HepG2 (cell line): Measurements from ENCODE around the gene MDM4. TPM values are rescaled to one million over a fixed set of nuclear protein-coding genes. Genes with fewer than 3 reads are reported as not detected.

Experiments used
- CENPBD1 ChIP-seq: sonication (generic); formaldehyde crosslinking; IDR thresholded peaks from 2 replicates; pipeline ENCODE4 v1.8.0; 2022; ENCODE audit warnings: missing genetic modification reagents, low read depth, mild to moderate bottlenecking, borderline replicate concordance
- DBP ChIP-seq: sonication (generic); formaldehyde crosslinking; IDR thresholded peaks from 2 replicates; pipeline ENCODE4 v1.4.0; 2020; ENCODE audit warnings: missing genetic modification reagents; ENCODE audit errors: not compliant biosample characterization
- HIVEP1 ChIP-seq: sonication (generic); formaldehyde crosslinking; IDR thresholded peaks from 2 replicates; pipeline ENCODE4 v1.4.0; 2020; ENCODE audit warnings: mild to moderate bottlenecking, missing genetic modification reagents
- IKZF1 ChIP-seq: fragments of 450-650 bp; IDR thresholded peaks from 2 replicates; pipeline ENCODE4 v1.7.1; 2016
- MATR3 ChIP-seq: sonication (generic); formaldehyde crosslinking; IDR thresholded peaks from 2 replicates; pipeline ENCODE4 v1.4.0; 2020; ENCODE audit warnings: missing genetic modification reagents
- MIER2 ChIP-seq: IDR thresholded peaks from 2 replicates; pipeline ENCODE4 v1.6.1; 2016; ENCODE audit warnings: missing biosample characterization, missing genetic modification reagents
- NBN ChIP-seq: fragments of 450-650 bp; conservative IDR thresholded peaks from 2 replicates; pipeline ENCODE4 v1.6.1; 2017
- NFKBIZ ChIP-seq: IDR thresholded peaks from 2 replicates; pipeline ENCODE4 v1.6.1; 2018; ENCODE audit warnings: missing genetic modification reagents, missing compliant biosample characterization
- PAX8 ChIP-seq: sonication (generic); formaldehyde crosslinking; IDR thresholded peaks from 2 replicates; pipeline ENCODE4 v1.8.0; 2022; ENCODE audit warnings: mild to moderate bottlenecking, missing genetic modification reagents, borderline replicate concordance
- REPIN1 ChIP-seq: sonication (generic); formaldehyde crosslinking; IDR thresholded peaks from 2 replicates; pipeline ENCODE4 v1.8.0; 2022; ENCODE audit warnings: missing genetic modification reagents, low read depth, mild to moderate bottlenecking, borderline replicate concordance
- SIX1 ChIP-seq: sonication (generic); formaldehyde crosslinking; IDR thresholded peaks from 2 replicates; pipeline ENCODE4 v1.4.0; 2020; ENCODE audit warnings: missing genetic modification reagents, borderline replicate concordance
- SMARCE1 ChIP-seq: fragments of 450-650 bp; IDR thresholded peaks from 2 replicates; pipeline ENCODE4 v1.6.1; 2017; ENCODE audit warnings: borderline replicate concordance
- TMF1 ChIP-seq: sonication (generic); formaldehyde crosslinking; IDR thresholded peaks from 2 replicates; pipeline ENCODE4 v1.8.1; 2022; ENCODE audit warnings: low read depth, missing genetic modification reagents
- YEATS4 ChIP-seq: sonication (generic); formaldehyde crosslinking; IDR thresholded peaks from 2 replicates; pipeline ENCODE4 v1.4.0; 2020; ENCODE audit warnings: missing genetic modification reagents, borderline replicate concordance
- ZBTB38 ChIP-seq: sonication (generic); formaldehyde crosslinking; IDR thresholded peaks from 2 replicates; pipeline ENCODE4 v1.5.1; 2020; ENCODE audit warnings: mild to moderate bottlenecking, missing genetic modification reagents
- ZC3H4 ChIP-seq: sonication (generic); formaldehyde crosslinking; IDR thresholded peaks from 2 replicates; pipeline ENCODE4 v1.4.0; 2020; ENCODE audit warnings: missing genetic modification reagents, borderline replicate concordance
- ZNF17 ChIP-seq: sonication (generic); formaldehyde crosslinking; IDR thresholded peaks from 2 replicates; pipeline ENCODE4 v1.5.0; 2020; ENCODE audit warnings: mild to moderate bottlenecking, missing genetic modification reagents
- ZNF616 ChIP-seq: sonication (generic); formaldehyde crosslinking; IDR thresholded peaks from 2 replicates; pipeline ENCODE4 v1.5.0; 2020; ENCODE audit warnings: low read depth, mild to moderate bottlenecking, missing genetic modification reagents
- ZNF709 ChIP-seq: sonication (generic); formaldehyde crosslinking; IDR thresholded peaks from 2 replicates; pipeline ENCODE4 v1.5.0; 2020; ENCODE audit warnings: mild to moderate bottlenecking, missing genetic modification reagents
- ZNF776 ChIP-seq: sonication (generic); formaldehyde crosslinking; IDR thresholded peaks from 2 replicates; pipeline ENCODE4 v1.4.0; 2020; ENCODE audit warnings: mild to moderate bottlenecking, missing genetic modification reagents
- polyA plus RNA-seq, 8 experiments: library from polyadenylated mRNA; depleted of rRNA in 3 of 8; stranded (reverse) in 7 of 8; unstranded in 1 of 8; fragments of >200 nt; fragmentation: Illumina TruSeq in 4 of 8; extraction: Trizol in 4 of 8; gene quantifications; 2 replicates each; pipeline versions ENCODE4 v1.2.1 to v1.2.3, GENCODE V29; 2011 to 2016; ENCODE audit warnings: low read depth in 4 of 8, missing spikeins in 1 of 8, mixed read lengths in 1 of 8; ENCODE audit not compliant: insufficient read depth in 1 of 8
- total RNA-seq, 5 experiments: library from RNA; depleted of rRNA; stranded (reverse); fragments of >200 nt; fragmentation: Illumina TruSeq; extraction: Trizol; gene quantifications; 2 replicates each; pipeline ENCODE4 v1.2.3, GENCODE V29; 2016; ENCODE audit warnings: low read depth in 1 of 5
- TF ChIP-seq, protein P1 (sequence below): IDR thresholded peaks from 2 replicates; pipeline ENCODE4 v1.6.1; 2018; ENCODE audit warnings: missing genetic modification reagents
- TF ChIP-seq, protein P2 (sequence below): sonication (generic); formaldehyde crosslinking; IDR thresholded peaks from 2 replicates; pipeline ENCODE4 v1.4.0; 2020; ENCODE audit warnings: missing genetic modification reagents
- TF ChIP-seq, protein P3 (sequence below): sonication (generic); formaldehyde crosslinking; IDR thresholded peaks from 2 replicates; pipeline ENCODE4 v1.4.0; 2020; ENCODE audit warnings: missing genetic modification reagents, borderline replicate concordance

Gene MDM4
- total and polyA plus RNA-seq, 2 of the 13 experiments (the other 11 are each of a cell fraction or from before 2014, with no cell fraction given): 14.9 to 19.0 TPM

GRCh38 chr1:204516180-204516879 is at the start of gene MDM4 (continued):
- TF ChIP-seq, protein P1, sequence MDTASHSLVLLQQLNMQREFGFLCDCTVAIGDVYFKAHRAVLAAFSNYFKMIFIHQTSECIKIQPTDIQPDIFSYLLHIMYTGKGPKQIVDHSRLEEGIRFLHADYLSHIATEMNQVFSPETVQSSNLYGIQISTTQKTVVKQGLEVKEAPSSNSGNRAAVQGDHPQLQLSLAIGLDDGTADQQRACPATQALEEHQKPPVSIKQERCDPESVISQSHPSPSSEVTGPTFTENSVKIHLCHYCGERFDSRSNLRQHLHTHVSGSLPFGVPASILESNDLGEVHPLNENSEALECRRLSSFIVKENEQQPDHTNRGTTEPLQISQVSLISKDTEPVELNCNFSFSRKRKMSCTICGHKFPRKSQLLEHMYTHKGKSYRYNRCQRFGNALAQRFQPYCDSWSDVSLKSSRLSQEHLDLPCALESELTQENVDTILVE (CRISPR knock-in tag): peak; percentile 90
- TF ChIP-seq ZBTB38 (peak; percentile 33), ZNF616 (CRISPR knock-in tag) (peak; percentile 60; the same call in 1 of the 2 replicates), MATR3 (no peak), HIVEP1 (CRISPR knock-in tag) (peak; percentile 85), TMF1 (CRISPR knock-in tag) (peak; percentile 76), SIX1 (CRISPR knock-in tag) (no peak), PAX8 (CRISPR knock-in tag) (0 out of 2 replicates have a peak, but pooled peaks have one; percentile 66), MIER2 (CRISPR knock-in tag) (peak; percentile 69; the same call in 1 of the 2 replicates), YEATS4 (CRISPR knock-in tag) (peak; percentile 98), ZNF776 (CRISPR knock-in tag) (peak; percentile 41; the same call in 1 of the 2 replicates), NFKBIZ (peak; percentile 74; the same call in 1 of the 2 replicates), REPIN1 (CRISPR knock-in tag) (peak; percentile 95; the same call in 1 of the 2 replicates), ZNF17 (peak; percentile 84; the same call in 1 of the 2 replicates), SMARCE1 (no peak), ZC3H4 (CRISPR knock-in tag) (peak; percentile 68; the same call in 1 of the 2 replicates), NBN (no peak), ZNF709 (CRISPR knock-in tag) (peak; percentile 62; the same call in 1 of the 2 replicates), DBP (CRISPR knock-in tag) (no peak), IKZF1 (no peak), CENPBD1 (CRISPR knock-in tag) (no peak)
- TF ChIP-seq, protein P2, sequence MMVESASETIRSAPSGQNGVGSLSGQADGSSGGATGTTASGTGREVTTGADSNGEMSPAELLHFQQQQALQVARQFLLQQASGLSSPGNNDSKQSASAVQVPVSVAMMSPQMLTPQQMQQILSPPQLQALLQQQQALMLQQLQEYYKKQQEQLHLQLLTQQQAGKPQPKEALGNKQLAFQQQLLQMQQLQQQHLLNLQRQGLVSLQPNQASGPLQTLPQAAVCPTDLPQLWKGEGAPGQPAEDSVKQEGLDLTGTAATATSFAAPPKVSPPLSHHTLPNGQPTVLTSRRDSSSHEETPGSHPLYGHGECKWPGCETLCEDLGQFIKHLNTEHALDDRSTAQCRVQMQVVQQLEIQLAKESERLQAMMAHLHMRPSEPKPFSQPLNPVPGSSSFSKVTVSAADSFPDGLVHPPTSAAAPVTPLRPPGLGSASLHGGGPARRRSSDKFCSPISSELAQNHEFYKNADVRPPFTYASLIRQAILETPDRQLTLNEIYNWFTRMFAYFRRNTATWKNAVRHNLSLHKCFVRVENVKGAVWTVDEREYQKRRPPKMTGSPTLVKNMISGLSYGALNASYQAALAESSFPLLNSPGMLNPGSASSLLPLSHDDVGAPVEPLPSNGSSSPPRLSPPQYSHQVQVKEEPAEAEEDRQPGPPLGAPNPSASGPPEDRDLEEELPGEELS (CRISPR knock-in tag): peak; percentile 45
- TF ChIP-seq, protein P3, sequence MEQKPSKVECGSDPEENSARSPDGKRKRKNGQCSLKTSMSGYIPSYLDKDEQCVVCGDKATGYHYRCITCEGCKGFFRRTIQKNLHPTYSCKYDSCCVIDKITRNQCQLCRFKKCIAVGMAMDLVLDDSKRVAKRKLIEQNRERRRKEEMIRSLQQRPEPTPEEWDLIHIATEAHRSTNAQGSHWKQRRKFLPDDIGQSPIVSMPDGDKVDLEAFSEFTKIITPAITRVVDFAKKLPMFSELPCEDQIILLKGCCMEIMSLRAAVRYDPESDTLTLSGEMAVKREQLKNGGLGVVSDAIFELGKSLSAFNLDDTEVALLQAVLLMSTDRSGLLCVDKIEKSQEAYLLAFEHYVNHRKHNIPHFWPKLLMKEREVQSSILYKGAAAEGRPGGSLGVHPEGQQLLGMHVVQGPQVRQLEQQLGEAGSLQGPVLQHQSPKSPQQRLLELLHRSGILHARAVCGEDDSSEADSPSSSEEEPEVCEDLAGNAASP (CRISPR knock-in tag): peak; percentile 47; the same call in 1 of the 2 replicates
